B cell (primary cell): ENCODE measurements around the gene BCAM. TPM values are rescaled to one million over a fixed set of nuclear protein-coding genes. Genes with fewer than 3 reads are reported as not detected.
A peak's percentile ranks its signal among the peaks of the same experiment; 100 is the strongest.

ENCODE experiments used
- ATAC-seq: fragments of 200-7000 bp; cut with Tn5 transposase; one replicate; pipeline ENCODE4 v1.10.0; 2021; ENCODE audit warnings: low read depth, mild to moderate bottlenecking, moderate number of reproducible peaks, moderate library complexity
- CTCF ChIA-PET: fragments of 350-600 bp; sonication (Branson Sonifier 250); formaldehyde crosslinking; loops from one replicate; lab custom pipeline; 2021; ENCODE audit warnings: antibody characterized with exemption, inconsistent platforms; lab: Charles Lee
- POLR2A ChIA-PET: fragments of 350-600 bp; sonication (Branson Sonifier 250); formaldehyde crosslinking; loops from one replicate; lab custom pipeline; 2021; ENCODE audit warnings: antibody characterized with exemption; lab: Charles Lee
- DNase-seq: peaks from one replicate; pipeline ENCODE4 v3.0.0; 2013
- H2AFZ ChIP-seq: 2 replicates; pipeline ENCODE4 v1.6.1; 2012; ENCODE audit warnings: mild to moderate bottlenecking, low read depth, low read length; ENCODE audit not compliant: insufficient read depth, poor library complexity, severe bottlenecking
- H3K27ac ChIP-seq, 2 donors: 1 replicate in 1 of 2; 2 replicates in 1 of 2; pipeline ENCODE4 v1.5.1; 2012 to 2013; ENCODE audit warnings: low read length in 2 of 2, mild to moderate bottlenecking in 2 of 2, moderate library complexity in 1 of 2
- H3K27me3 ChIP-seq, 4 experiments: fragments of 200-600 bp in 1 of 4; sonication (generic) in 1 of 4; replicated peaks in 1 of 4; 1 replicate in 2 of 4; 2 replicates in 2 of 4; pipeline versions ENCODE4 v1.6.1 to v1.7.0; 2013 to 2016; ENCODE audit warnings: low read length in 3 of 4, mild to moderate bottlenecking in 2 of 4, mixed read lengths in 1 of 4, moderate library complexity in 1 of 4; ENCODE audit not compliant: insufficient read depth in 4 of 4, control insufficient read depth in 3 of 4; ENCODE audit errors: control extremely low read depth in 1 of 4
- H3K36me3 ChIP-seq, 2 experiments: replicated peaks in 1 of 2; 1 replicate in 1 of 2; 2 replicates in 1 of 2; pipeline versions ENCODE4 v1.6.1 to v1.7.1; 2013; ENCODE audit warnings: low read length in 1 of 2; ENCODE audit not compliant: insufficient read depth in 2 of 2, control insufficient read depth in 1 of 2; ENCODE audit errors: control extremely low read depth in 1 of 2, extremely low read depth in 1 of 2
- H3K4me1 ChIP-seq, 2 donors: fragments of 200-600 bp in 1 of 2; sonication (generic) in 1 of 2; 1 replicate in 1 of 2; 2 replicates in 1 of 2; pipeline versions ENCODE4 v1.5.1 to v1.6.1; 2013 to 2017; ENCODE audit warnings: low read length in 2 of 2; ENCODE audit not compliant: control insufficient read depth in 2 of 2, insufficient read depth in 2 of 2
- H3K4me2 ChIP-seq: replicated peaks from 2 replicates; pipeline ENCODE3; 2012; ENCODE audit warnings: mild to moderate bottlenecking, low read depth, low read length; ENCODE audit not compliant: poor library complexity, severe bottlenecking
- H3K4me3 ChIP-seq, 5 experiments: fragments of 200-600 bp in 1 of 5; sonication (generic) in 1 of 5; 1 replicate in 3 of 5; 2 replicates in 2 of 5; pipeline versions ENCODE4 v1.5.1 to v1.7.0; 2011 to 2016; ENCODE audit warnings: low read length in 4 of 5, mild to moderate bottlenecking in 4 of 5, low read depth in 2 of 5, control low read depth in 1 of 5, moderate library complexity in 1 of 5; ENCODE audit not compliant: insufficient read depth in 1 of 5; ENCODE audit errors: control extremely low read depth in 1 of 5, extremely low read depth in 1 of 5
- H3K79me2 ChIP-seq: fragments of 200-600 bp; sonication (generic); one replicate; pipeline ENCODE4 v1.6.0; 2016; ENCODE audit warnings: low read length; ENCODE audit not compliant: control insufficient read depth, insufficient read depth
- H3K9ac ChIP-seq: fragments of 200-600 bp; sonication (generic); 2 replicates; pipeline ENCODE4 v1.6.1; 2017; ENCODE audit warnings: mild to moderate bottlenecking, low read length, moderate library complexity
- H3K9me3 ChIP-seq, 3 donors: one replicate each; pipeline versions ENCODE4 v1.6.1 to v1.7.1; 2013; ENCODE audit warnings: low read length in 2 of 3; ENCODE audit not compliant: control insufficient read depth in 2 of 3, insufficient read depth in 1 of 3; ENCODE audit errors: control extremely low read depth in 1 of 3
- H4K20me1 ChIP-seq: 2 replicates; pipeline ENCODE4 v1.6.0; 2012; ENCODE audit warnings: mild to moderate bottlenecking, low read length; ENCODE audit not compliant: insufficient read depth, control insufficient read depth, poor library complexity, severe bottlenecking
- H3K27ac Mint-ChIP-seq: one replicate; pipeline ENCODE4 v1.8.0; 2021; ENCODE audit warnings: mixed read lengths
- H3K27me3 Mint-ChIP-seq: one replicate; pipeline ENCODE4 v1.8.0; 2021; ENCODE audit warnings: mixed read lengths
- H3K4me1 Mint-ChIP-seq: one replicate; pipeline ENCODE4 v1.8.0; 2021; ENCODE audit warnings: mixed read lengths
- H3K4me3 Mint-ChIP-seq: one replicate; pipeline ENCODE4 v1.8.0; 2021; ENCODE audit warnings: mixed read lengths
- H3K9me3 Mint-ChIP-seq: one replicate; pipeline ENCODE4 v1.8.0; 2022; ENCODE audit warnings: mixed read lengths; ENCODE audit not compliant: insufficient read depth
- CTCF ChIP-seq: fragments of 200-600 bp; IDR thresholded peaks from one replicate; pipeline ENCODE4 v1.8.0; 2022; ENCODE audit warnings: antibody characterized with exemption, mild to moderate bottlenecking
- EZH2 ChIP-seq: IDR thresholded peaks from 2 replicates; pipeline ENCODE4 v1.6.1; 2012; ENCODE audit warnings: borderline replicate concordance, low read depth, mild to moderate bottlenecking, moderate library complexity, low read length; ENCODE audit not compliant: insufficient read depth, poor library complexity, severe bottlenecking
- WGBS: methylation state at CpG from one replicate; pipeline ENCODE4 v1.1.5; 2013; ENCODE audit warnings: missing lambda C conversion rate; ENCODE audit not compliant: insufficient coverage; 5-methylcytosine and 5-hydroxymethylcytosine counted together
- intact Hi-C: fragments of 100-400 bp; cut with micrococcal nuclease; formaldehyde crosslinking; loops from one replicate; pipeline ENCODE4 v1.10.0; 2022
- polyA plus RNA-seq: library from polyadenylated mRNA; depleted of rRNA; stranded (reverse); fragments of >200 nt; gene quantifications from 2 replicates; pipeline ENCODE4 v1.2.3, GENCODE V29; 2012
- total RNA-seq, 2 donors: library from RNA; stranded (reverse); fragments of 120-200 nt in 1 of 2; gene quantifications; 1 replicate in 1 of 2; 2 replicates in 1 of 2; pipeline versions ENCODE4 v1.2.3 to v1.2.4, GENCODE V29; 2013 to 2022

BCAM gene
- total and polyA plus RNA-seq, 2 donors (not counting 1 experiment from before 2014, with no cell fraction given): not detected

GRCh38 chr19:44845612-44846454, 36.9 kb downstream of the BCAM start, which contains the start of gene NECTIN2:
TSS of gene NECTIN2 (plus strand) at chr19:44846297. CDS start at chr19:44846526, 229 bp downstream.
- intact Hi-C loops: loop anchor here (10.0 kb wide), 3 partner anchors 71 to 191 kb away; partner anchors contain the start of gene CBLC
- H3K9me3 ChIP-seq: peaks cover 0 to 22% (median 0%) of the 10 kb centered on the region in 3 donors
- CTCF ChIA-PET: interaction anchor here (1.1 to 1.4 kb wide), 2 partner anchors 75 to 122 kb away, joined by 3 to 7 read pairs; no protein-coding TSS in a partner anchor
- H4K20me1 ChIP-seq: no peaks in the 10 kb centered on the region
- DNase-seq (peak; percentile 79), ATAC-seq (peak; percentile 64)
- H3K27ac ChIP-seq: no peak within 1 kb of the TSS
- Mint-ChIP-seq H3K27ac (peak within 1 kb of the TSS; percentile 20), H3K27me3 (peaks cover 38% of the 10 kb centered on the region), H3K4me3 (peak within 1 kb of the TSS; percentile 83), H3K9me3 (peaks cover 3% of the 10 kb centered on the region), H3K4me1 (peaks cover 22% of the 10 kb centered on the region)
- POLR2A ChIA-PET: interaction anchor here (0.6 to 0.7 kb wide), 3 partner anchors 17 to 483 kb away, joined by 3 to 6 read pairs (median 5); no protein-coding TSS in a partner anchor
- H3K9ac ChIP-seq: peak within 1 kb of the TSS; percentile 62
- H3K79me2 ChIP-seq: no peaks in the 10 kb centered on the region
- peak within 1 kb of the TSS; percentile 90 for H3K4me2 ChIP-seq
- under 1% methylated on average over 67 of the region's 67 CpGs for WGBS
- peak within 1 kb of the TSS; percentile 74 for H2AFZ ChIP-seq
- H3K4me3 ChIP-seq: peak within 1 kb of the TSS; percentile 19 to 64 (median 47)
- TF ChIP-seq CTCF: no peak
- peak; percentile 25 for TF ChIP-seq EZH2
- H3K27me3 ChIP-seq: peaks cover 0 to 44% (median 19%) of the 10 kb centered on the region in 4 experiments
- H3K4me1 ChIP-seq: peaks cover 35% of the 10 kb centered on the region in 2 donors
- H3K36me3 ChIP-seq: no peaks in the 10 kb centered on the region
